CD8-positive, alpha-beta memory T cell (primary cell): ENCODE measurements around the gene RFESD. TPM values are rescaled to one million over a fixed set of nuclear protein-coding genes. Genes with fewer than 3 reads are reported as not detected.

Experiments used
- CTCF ChIA-PET: fragments of 350-600 bp; sonication (Branson Sonifier 250); formaldehyde crosslinking; loops from one replicate; lab custom pipeline; 2021; ENCODE audit warnings: antibody characterized with exemption; lab: Charles Lee
- POLR2A ChIA-PET: fragments of 350-600 bp; sonication (Branson Sonifier 250); formaldehyde crosslinking; loops from one replicate; lab custom pipeline; 2021; ENCODE audit warnings: antibody characterized with exemption; lab: Charles Lee
- DNase-seq, 5 donors: peaks; one replicate each; pipeline versions ENCODE4 v3.0.0 to v3.0.0-alpha.2; 2020 to 2022; ENCODE audit warnings: mixed read lengths in 1 of 5
- H3K27ac ChIP-seq: one replicate; pipeline ENCODE4 v1.7.0; 2013; ENCODE audit warnings: low read depth, mild to moderate bottlenecking, low read length, moderate library complexity
- H3K27me3 ChIP-seq: 2 replicates; pipeline ENCODE4 v1.7.0; 2013; ENCODE audit warnings: low read length, mild to moderate bottlenecking; ENCODE audit not compliant: insufficient read depth, poor library complexity, severe bottlenecking
- H3K36me3 ChIP-seq: 2 replicates; pipeline ENCODE4 v1.7.0; 2013; ENCODE audit warnings: mild to moderate bottlenecking, low read length, moderate library complexity; ENCODE audit not compliant: insufficient read depth
- H3K4me1 ChIP-seq: 2 replicates; pipeline ENCODE4 v1.7.0; 2013; ENCODE audit warnings: mild to moderate bottlenecking, low read length, moderate library complexity; ENCODE audit not compliant: insufficient read depth
- H3K4me3 ChIP-seq: 2 replicates; pipeline ENCODE4 v1.7.0; 2013; ENCODE audit warnings: mild to moderate bottlenecking, low read length
- H3K9me3 ChIP-seq: 2 replicates; pipeline ENCODE4 v1.7.0; 2013; ENCODE audit warnings: mild to moderate bottlenecking, low read length
- H3K27ac Mint-ChIP-seq, 8 donors: one replicate each; pipeline ENCODE4 v1.8.0; 2020 to 2021; ENCODE audit warnings: mixed read lengths in 8 of 8, mild to moderate bottlenecking in 6 of 8, inconsistent platforms in 3 of 8, moderate library complexity in 3 of 8
- H3K27me3 Mint-ChIP-seq, 2 donors: one replicate each; pipeline ENCODE4 v1.8.0; 2020 to 2021; ENCODE audit warnings: mixed read lengths in 2 of 2, mild to moderate bottlenecking in 1 of 2, moderate library complexity in 1 of 2
- H3K36me3 Mint-ChIP-seq, 3 donors: one replicate each; pipeline ENCODE4 v1.8.0; 2020 to 2021; ENCODE audit warnings: mixed read lengths in 3 of 3, inconsistent platforms in 1 of 3, mild to moderate bottlenecking in 1 of 3
- H3K4me1 Mint-ChIP-seq, 3 donors: one replicate each; pipeline ENCODE4 v1.8.0; 2020 to 2021; ENCODE audit warnings: mixed read lengths in 3 of 3, inconsistent platforms in 1 of 3, mild to moderate bottlenecking in 1 of 3
- H3K4me3 Mint-ChIP-seq, 7 donors: one replicate each; pipeline ENCODE4 v1.8.0; 2020 to 2021; ENCODE audit warnings: mixed read lengths in 7 of 7, mild to moderate bottlenecking in 6 of 7, moderate library complexity in 4 of 7, inconsistent platforms in 2 of 7
- H3K9me3 Mint-ChIP-seq, 5 donors: one replicate each; pipeline ENCODE4 v1.8.0; 2020 to 2022; ENCODE audit warnings: mixed read lengths in 5 of 5, mild to moderate bottlenecking in 3 of 5, moderate library complexity in 2 of 5, inconsistent platforms in 1 of 5
- polyA plus RNA-seq: library from polyadenylated mRNA; unstranded; fragments of 300-500 nt; fragmentation: Illumina TruSeq; gene quantifications from one replicate; pipeline ENCODE4 v1.2.3, GENCODE V29; 2021
- total RNA-seq, 2 experiments: library from RNA; stranded (reverse); gene quantifications; one replicate each; pipeline ENCODE4 v1.2.3, GENCODE V29; 2021

The RFESD gene
- total RNA-seq (1 to 10 TPM; 4.2 to 5.4 TPM), polyA plus RNA-seq (7.2 TPM)

DNA sequence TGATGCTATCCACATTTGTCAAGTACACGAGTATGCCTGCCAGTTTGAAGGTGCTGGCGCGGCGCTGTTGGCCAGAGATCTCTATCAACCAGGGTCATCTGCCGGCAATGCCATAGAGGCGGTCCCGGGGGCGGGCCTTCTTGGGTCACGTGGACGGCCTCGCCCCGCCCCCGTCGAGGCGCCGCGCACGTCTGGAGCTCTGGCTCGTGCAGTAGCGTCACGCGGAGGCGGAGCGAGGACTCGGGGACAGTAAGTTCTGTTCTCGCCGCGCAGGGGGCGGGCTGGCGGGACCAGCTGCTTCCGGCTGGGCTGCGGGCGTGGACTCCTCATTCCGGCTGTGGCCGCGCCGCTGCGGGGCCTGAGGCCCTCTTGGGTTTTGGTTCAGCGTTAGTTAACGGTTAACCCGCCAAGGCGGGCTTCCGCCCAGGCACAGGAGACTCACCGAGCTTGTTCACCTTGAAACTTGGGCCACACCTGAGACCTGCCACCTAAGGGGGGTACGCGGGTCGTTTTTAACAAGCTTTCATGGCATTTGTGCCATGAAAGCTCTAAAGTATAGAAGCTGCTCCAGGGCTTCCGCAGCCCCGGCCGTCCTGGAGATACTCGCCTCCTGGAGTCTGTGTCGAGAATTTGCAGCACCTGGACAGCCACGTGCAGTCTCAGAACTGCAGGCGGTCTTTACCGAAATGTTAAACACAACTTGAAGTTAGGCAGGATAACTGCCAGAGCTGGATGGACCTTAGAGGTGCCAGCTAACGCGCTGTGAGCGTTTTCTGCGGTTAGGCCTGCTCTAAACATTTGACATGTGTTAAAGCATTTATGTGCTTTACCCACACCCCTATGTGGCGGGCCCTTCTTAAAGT, at the start of gene RFESD:
Gene RFESD, plus strand, starts transcription at position 209 of the 863 bp plus-strand sequence. CDS start 5,495 bp downstream, outside the sequence.
- no peaks in the 10 kb centered on the region for H3K9me3 ChIP-seq
- H3K36me3 ChIP-seq, result peaks cover under 1% of the 10 kb centered on the region
- H3K27ac ChIP-seq, result peak within 1 kb of the TSS; percentile 86
- Mint-ChIP-seq H3K27me3 (no peaks in the 10 kb centered on the region), H3K36me3 (peaks cover 0 to 7% (median 1%) of the 10 kb centered on the region in 3 donors), H3K4me3 (peak within 1 kb of the TSS; percentile 85 to 94 (median 89)), H3K9me3 (no peaks in the 10 kb centered on the region), H3K27ac (peak within 1 kb of the TSS; percentile 84 to 96 (median 91)), H3K4me1 (peaks cover 20 to 33% (median 32%) of the 10 kb centered on the region in 3 donors)
- POLR2A ChIA-PET, result interaction anchor here (0.5 to 1.4 kb wide), 10 partner anchors 12 to 222 kb away, joined by 3 to 7 read pairs (median 4); partner anchors contain the start of genes ARSK, GPR150 and SKIC3
- H3K27me3 ChIP-seq, result no peaks in the 10 kb centered on the region
- peak; percentile 90 to 95 (median 93) for DNase-seq
- CTCF ChIA-PET, result interaction anchor here (0.7 to 3.7 kb wide), 18 partner anchors 9 to 203 kb away, joined by 3 to 17 read pairs (median 4); partner anchors contain the start of genes ARSK, GLRX and SKIC3
- peaks cover 21% of the 10 kb centered on the region for H3K4me1 ChIP-seq
- peak within 1 kb of the TSS; percentile 85 for H3K4me3 ChIP-seq

DNA sequence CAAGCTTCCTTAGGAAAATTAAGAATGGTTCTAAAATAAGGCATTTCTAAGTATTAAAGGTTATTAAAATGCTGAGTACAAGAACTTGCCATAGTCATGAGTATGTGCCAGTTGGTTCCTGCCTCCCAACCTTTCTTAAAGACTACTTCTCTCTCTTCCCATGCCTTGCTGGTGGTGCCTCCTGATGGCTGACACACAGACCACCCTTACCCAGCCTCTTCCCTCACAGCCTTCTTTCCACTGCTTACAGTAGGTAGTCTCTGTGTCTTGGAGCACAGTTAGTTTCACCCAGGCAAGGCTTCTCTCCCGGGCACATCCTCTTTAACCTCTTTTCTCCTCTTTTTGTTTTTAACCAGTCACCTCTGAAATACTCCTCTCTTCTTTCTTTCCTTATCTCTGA, 47.3 kb upstream of the RFESD start:
- Histone ChIP-seq H3K36me3 (peaks cover 9% of the 10 kb centered on the region), H3K27ac (no peak overlapping the region), H3K4me1 (no peaks in the 10 kb centered on the region), H3K9me3 (no peaks in the 10 kb centered on the region), H3K27me3 (no peaks in the 10 kb centered on the region), H3K4me3 (no peak overlapping the region)
- ChIA-PET POLR2A (no interaction called here), CTCF (interaction anchor here (1.2 kb wide), 1 partner anchor 11 kb away, joined by 3 read pairs; no protein-coding TSS in a partner anchor)
- Mint-ChIP-seq H3K4me3 (no peak overlapping the region), H3K9me3 (no peaks in the 10 kb centered on the region), H3K27ac (peak overlapping the region in 1 of 8 donors; percentile 48), H3K4me1 (no peaks in the 10 kb centered on the region), H3K36me3 (peaks cover 0 to 28% (median 6%) of the 10 kb centered on the region in 3 donors), H3K27me3 (no peaks in the 10 kb centered on the region)
- no peak for DNase-seq

DNA sequence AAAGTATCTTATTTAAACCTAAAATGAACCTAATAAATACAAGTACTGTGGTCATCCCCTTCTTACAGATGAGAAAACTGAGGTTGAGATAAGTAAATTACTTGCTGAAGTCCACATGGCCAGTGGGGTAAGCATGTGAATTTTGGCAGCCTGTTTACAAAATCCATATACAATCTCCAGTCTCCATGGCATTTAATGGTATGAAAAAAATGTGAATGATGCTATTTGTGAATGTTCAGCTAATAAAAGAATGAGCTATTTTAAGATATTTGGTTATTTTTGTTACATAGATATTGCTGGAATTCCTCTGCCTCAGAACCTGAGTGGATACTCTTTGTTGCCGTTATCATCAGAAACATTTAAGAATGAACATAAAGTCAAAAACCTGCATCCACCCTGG, 46.0 kb upstream of the RFESD start:
- H3K9me3 ChIP-seq, result no peaks in the 10 kb centered on the region
- Mint-ChIP-seq H3K27ac (no peak overlapping the region), H3K36me3 (peaks cover 0 to 30% (median 7%) of the 10 kb centered on the region in 3 donors), H3K4me1 (no peaks in the 10 kb centered on the region), H3K27me3 (no peaks in the 10 kb centered on the region), H3K9me3 (no peaks in the 10 kb centered on the region), H3K4me3 (no peak overlapping the region)
- ChIA-PET POLR2A (no interaction called here), CTCF (interaction anchor here (1.2 kb wide), 1 partner anchor 10 kb away, joined by 3 read pairs; no protein-coding TSS in a partner anchor)
- DNase-seq, result no peak
- H3K27me3 ChIP-seq, result no peaks in the 10 kb centered on the region
- H3K4me3 ChIP-seq, result no peak overlapping the region
- H3K27ac ChIP-seq, result no peak overlapping the region
- H3K4me1 ChIP-seq, result no peaks in the 10 kb centered on the region
- H3K36me3 ChIP-seq, result peaks cover 9% of the 10 kb centered on the region

DNA sequence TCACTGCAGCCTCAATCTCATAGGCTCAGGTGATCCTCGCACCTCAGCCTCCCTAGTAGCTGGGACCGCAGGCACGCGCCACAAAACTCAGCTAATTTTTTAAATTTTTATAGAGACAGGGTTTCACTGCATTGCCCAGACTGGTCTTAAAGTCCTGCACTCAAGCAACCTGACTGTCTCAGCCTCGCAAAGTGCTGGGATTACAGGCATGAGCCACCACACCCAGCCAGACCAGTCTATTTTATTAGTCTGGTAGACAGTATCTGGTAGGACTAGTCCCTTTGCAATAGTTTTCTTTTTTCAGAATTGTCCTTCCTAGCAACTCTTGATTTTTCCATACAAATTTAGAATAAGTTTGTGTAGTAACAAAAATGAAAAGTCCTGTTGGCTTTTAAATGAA, 40.8 kb upstream of the RFESD start:
- DNase-seq, result no peak

DNA sequence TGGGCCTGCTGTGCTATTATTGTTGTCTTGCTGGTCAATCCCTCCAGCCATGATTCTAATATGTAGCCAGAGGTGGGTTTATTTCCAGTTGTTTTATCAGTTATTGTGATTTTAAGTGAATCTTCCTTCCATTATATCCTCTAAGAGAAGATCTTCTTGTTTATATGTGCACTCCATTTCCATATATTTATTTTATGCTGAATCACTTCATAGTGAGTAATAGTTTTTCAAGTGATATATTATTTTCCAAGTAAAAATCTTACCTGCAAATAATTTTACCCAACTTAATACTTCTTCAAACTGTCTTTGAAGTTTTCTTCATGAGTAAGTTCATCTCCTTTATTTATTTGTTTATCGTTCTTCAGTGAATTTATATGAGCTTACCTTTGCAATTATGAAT, 40.2 kb upstream of the RFESD start:
- DNase-seq, result no peak
- peaks cover 0 to 20% (median 9%) of the 10 kb centered on the region in 3 donors for H3K36me3 Mint-ChIP-seq
- no peaks in the 10 kb centered on the region for H3K4me1 Mint-ChIP-seq
- H3K27ac Mint-ChIP-seq, result peak overlapping the region in 1 of 8 donors; percentile 12
- H3K9me3 ChIP-seq, result no peaks in the 10 kb centered on the region
- no peaks in the 10 kb centered on the region for H3K27me3 ChIP-seq
- no peak overlapping the region for H3K4me3 Mint-ChIP-seq
- peaks cover 0 to 5% of the 10 kb centered on the region in 2 donors for H3K27me3 Mint-ChIP-seq
- no peak overlapping the region for H3K4me3 ChIP-seq
- CTCF ChIA-PET, result no interaction called here
- no peaks in the 10 kb centered on the region for H3K4me1 ChIP-seq
- POLR2A ChIA-PET, result no interaction called here
- peaks cover 2% of the 10 kb centered on the region for H3K36me3 ChIP-seq
- no peaks in the 10 kb centered on the region for H3K9me3 Mint-ChIP-seq
- H3K27ac ChIP-seq, result no peak overlapping the region

More for the DNA sequence above, 40.8 kb upstream of the RFESD start:
- Histone ChIP-seq H3K27ac (no peak overlapping the region), H3K9me3 (no peaks in the 10 kb centered on the region), H3K36me3 (peaks cover 9% of the 10 kb centered on the region), H3K4me3 (no peak overlapping the region), H3K27me3 (no peaks in the 10 kb centered on the region), H3K4me1 (no peaks in the 10 kb centered on the region)
- Mint-ChIP-seq H3K9me3 (no peaks in the 10 kb centered on the region), H3K4me3 (no peak overlapping the region), H3K4me1 (no peaks in the 10 kb centered on the region), H3K36me3 (peaks cover 0 to 26% (median 9%) of the 10 kb centered on the region in 3 donors), H3K27ac (peak overlapping the region in 2 of 8 donors; percentile 12 to 16), H3K27me3 (peaks cover 0 to 5% of the 10 kb centered on the region in 2 donors)
- CTCF ChIA-PET, result no interaction called here
- POLR2A ChIA-PET, result no interaction called here

DNA sequence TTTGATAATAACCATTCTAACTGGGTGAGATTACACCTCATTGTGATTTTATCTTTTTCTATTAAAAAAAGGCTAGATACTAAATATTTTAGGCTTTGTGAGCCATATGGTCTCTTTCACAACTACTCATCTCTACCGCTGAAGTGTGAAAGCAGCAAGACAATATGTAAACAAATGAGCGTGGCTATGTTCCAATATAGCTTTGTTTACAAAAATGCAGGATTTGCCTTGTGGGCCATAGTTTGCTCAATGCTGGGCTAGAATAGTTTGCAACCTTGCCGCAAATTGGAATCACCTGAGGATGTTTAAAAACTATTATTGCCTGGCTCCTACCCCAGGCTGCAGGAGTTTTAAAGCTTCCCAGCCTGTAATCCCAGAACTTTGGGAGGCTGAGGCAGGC, 36.9 kb upstream of the RFESD start:
- Histone ChIP-seq H3K4me3 (no peak overlapping the region), H3K9me3 (no peaks in the 10 kb centered on the region), H3K27me3 (no peaks in the 10 kb centered on the region), H3K4me1 (no peaks in the 10 kb centered on the region), H3K36me3 (no peaks in the 10 kb centered on the region), H3K27ac (no peak overlapping the region)
- H3K4me3 Mint-ChIP-seq, result no peak overlapping the region
- no peak for DNase-seq
- H3K27me3 Mint-ChIP-seq, result peaks cover 0 to 5% of the 10 kb centered on the region in 2 donors
- H3K4me1 Mint-ChIP-seq, result peaks cover 0 to 8% (median under 1%) of the 10 kb centered on the region in 3 donors
- POLR2A ChIA-PET, result no interaction called here
- CTCF ChIA-PET, result interaction anchor here (1.4 to 1.8 kb wide), 2 partner anchors 10 to 13 kb away, joined by 3 to 6 read pairs; no protein-coding TSS in a partner anchor
- peaks cover 6 to 13% (median 10%) of the 10 kb centered on the region in 5 donors for H3K9me3 Mint-ChIP-seq
- no peak overlapping the region for H3K27ac Mint-ChIP-seq
- H3K36me3 Mint-ChIP-seq, result peaks cover 6 to 11% (median 10%) of the 10 kb centered on the region in 3 donors

DNA sequence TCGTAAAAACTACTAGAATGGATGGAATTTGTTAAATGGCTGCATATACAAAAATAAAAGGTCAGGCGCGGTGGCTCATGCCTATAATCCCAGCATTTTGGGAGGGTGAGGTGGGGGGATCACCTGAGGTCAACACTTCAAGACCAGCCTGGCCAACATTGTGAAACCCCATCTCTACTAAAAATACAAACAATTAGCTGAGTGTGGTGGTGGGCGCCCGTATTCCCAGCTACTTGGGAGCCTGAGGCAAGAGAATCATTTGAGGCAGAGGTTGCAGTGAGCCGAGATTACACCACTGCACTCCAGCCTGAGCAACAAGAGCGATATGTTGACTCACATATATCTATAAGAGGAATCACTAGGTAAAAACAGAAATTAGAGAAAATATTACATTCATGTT, 36.0 kb upstream of the RFESD start:
- no peak for DNase-seq
- Histone ChIP-seq H3K9me3 (no peaks in the 10 kb centered on the region), H3K27me3 (no peaks in the 10 kb centered on the region), H3K27ac (no peak overlapping the region), H3K36me3 (no peaks in the 10 kb centered on the region), H3K4me3 (no peak overlapping the region), H3K4me1 (no peaks in the 10 kb centered on the region)
- H3K27ac Mint-ChIP-seq, result no peak overlapping the region
- H3K9me3 Mint-ChIP-seq, result peaks cover 6 to 13% (median 10%) of the 10 kb centered on the region in 5 donors
- peaks cover 0 to 12% (median 3%) of the 10 kb centered on the region in 3 donors for H3K4me1 Mint-ChIP-seq
- ChIA-PET POLR2A (interaction anchor here (0.6 kb wide), 1 partner anchor 36 kb away, joined by 5 read pairs; the partner anchor contains the start of gene RFESD), CTCF (interaction anchor here (1.4 to 1.8 kb wide), 2 partner anchors 11 to 12 kb away, joined by 3 to 6 read pairs; no protein-coding TSS in a partner anchor)
- H3K4me3 Mint-ChIP-seq, result no peak overlapping the region
- peaks cover 0 to 5% of the 10 kb centered on the region in 2 donors for H3K27me3 Mint-ChIP-seq
- H3K36me3 Mint-ChIP-seq, result peaks cover 4 to 14% (median 10%) of the 10 kb centered on the region in 3 donors
